SJSA1 (cell line): Measurements from ENCODE around the gene JOSD1. TPM values are rescaled to one million over a fixed set of nuclear protein-coding genes. Genes with fewer than 3 reads are reported as not detected.
A peak's percentile ranks its signal among the peaks of the same experiment; 100 is the strongest.

ENCODE experiments used
- DNase-seq, 2 experiments: peaks; one replicate each; pipeline ENCODE4 v3.0.0-alpha.2; 2015 to 2020; ENCODE audit warnings: low spot score in 2 of 2, low read depth in 1 of 2
- H3K27ac ChIP-seq: fragments of 250-450 bp; sonication (Bioruptor Pico); 2 replicates; pipeline ENCODE4 v1.5.1; 2020; ENCODE audit warnings: mild to moderate bottlenecking, moderate library complexity
- H3K27me3 ChIP-seq: fragments of 250-450 bp; sonication (Bioruptor Pico); replicated peaks from 2 replicates; pipeline ENCODE4 v1.5.1; 2020; ENCODE audit warnings: mild to moderate bottlenecking, moderate library complexity
- H3K36me3 ChIP-seq: fragments of 250-450 bp; sonication (Bioruptor Pico); 2 replicates; pipeline ENCODE4 v1.5.1; 2020; ENCODE audit warnings: mild to moderate bottlenecking
- H3K4me1 ChIP-seq: fragments of 250-450 bp; sonication (Bioruptor Pico); replicated peaks from 2 replicates; pipeline ENCODE4 v1.6.1; 2021; ENCODE audit warnings: mild to moderate bottlenecking
- H3K4me3 ChIP-seq: fragments of 250-450 bp; sonication (Bioruptor Pico); 2 replicates; pipeline ENCODE4 v1.5.1; 2020; ENCODE audit warnings: mild to moderate bottlenecking
- H3K9me3 ChIP-seq: fragments of 250-450 bp; sonication (Bioruptor Pico); replicated peaks from 2 replicates; pipeline ENCODE4 v1.5.1; 2020; ENCODE audit warnings: mild to moderate bottlenecking
- total RNA-seq: library from RNA; depleted of rRNA; stranded (reverse); fragments of >200 nt; shearing (Covaris generic); gene quantifications from 2 replicates; pipeline ENCODE4 v1.2.3, GENCODE V29; 2014; rRNA removed

Gene JOSD1
- 53.5 and 67.0 TPM in 2 replicates for total RNA-seq

DNA sequence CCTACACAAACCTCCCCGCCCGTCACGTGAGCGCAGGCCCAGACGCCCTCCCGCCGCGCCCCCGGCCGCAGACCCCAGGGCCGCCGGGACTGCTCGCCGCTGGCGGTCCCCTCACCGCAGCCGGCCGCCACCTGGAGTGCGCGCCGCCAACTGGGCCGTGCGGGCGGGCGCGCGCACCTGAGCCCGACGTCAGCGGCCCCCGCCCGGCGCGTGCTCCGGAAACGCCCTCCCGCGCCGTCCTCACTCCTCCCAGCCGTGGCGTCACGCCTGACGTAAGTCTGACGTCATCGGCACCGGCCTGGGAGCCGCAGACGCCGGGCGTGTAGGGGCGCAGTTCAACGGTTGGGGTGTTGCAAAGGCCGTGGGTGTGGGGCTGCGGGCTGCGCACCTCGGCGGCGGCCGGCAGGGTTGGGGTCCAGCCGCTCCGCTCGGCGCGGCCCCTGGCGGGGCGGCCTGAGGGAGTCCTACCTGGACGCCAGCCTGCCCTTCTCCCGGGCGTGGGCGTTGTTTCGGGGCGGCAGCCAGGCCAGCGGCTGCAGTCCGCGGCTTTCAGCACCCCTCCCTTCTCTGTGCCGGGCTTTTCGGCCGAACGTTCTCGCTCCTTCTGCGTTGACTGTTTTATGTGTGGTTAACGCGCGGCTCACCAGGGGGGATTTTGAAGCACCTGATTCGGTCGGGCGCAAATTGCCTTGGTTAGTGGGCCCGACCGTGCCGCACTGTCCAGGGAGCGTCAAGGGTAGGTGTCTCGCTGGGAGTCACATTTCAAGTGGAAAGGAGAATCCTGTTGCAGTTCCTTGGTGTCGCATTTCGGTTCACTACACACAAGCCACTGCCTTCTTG is at the start of gene JOSD1:
Gene JOSD1, minus strand, starts transcription at position 155 of the 840 bp plus-strand sequence. CDS start 956 bp downstream, outside the sequence.
- peak within 1 kb of the TSS; percentile 97 for H3K4me3 ChIP-seq
- H3K36me3 ChIP-seq, result peaks cover 34% of the 10 kb centered on the region
- no peaks in the 10 kb centered on the region for H3K27me3 ChIP-seq
- H3K9me3 ChIP-seq, result peaks cover 6% of the 10 kb centered on the region; the same call in 1 of the 2 replicates
- H3K27ac ChIP-seq, result peak within 1 kb of the TSS; percentile 93
- H3K4me1 ChIP-seq, result peaks cover 54% of the 10 kb centered on the region
- DNase-seq, result peak; percentile 93 to 94

DNA sequence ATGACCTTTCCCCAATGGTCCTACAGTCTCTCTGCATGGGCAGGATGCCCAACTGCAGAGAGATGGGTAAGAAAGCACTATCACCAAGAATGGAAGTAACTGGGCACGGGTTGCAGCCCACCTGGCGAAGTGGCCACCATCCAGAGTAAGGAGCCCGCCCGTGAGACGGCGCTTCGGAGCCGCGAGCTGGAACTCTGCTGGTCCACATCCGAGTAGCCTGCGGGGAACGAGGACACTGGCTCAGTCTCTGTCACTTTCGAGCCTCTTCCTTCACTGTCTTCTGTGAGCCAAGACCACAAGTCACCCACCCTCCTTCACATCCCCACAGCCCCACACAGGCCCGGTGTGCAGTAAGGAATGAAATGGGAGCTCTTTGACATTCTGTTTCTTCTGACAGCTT is 49.4 kb upstream of the JOSD1 start:
- H3K9me3 ChIP-seq, result no peaks in the 10 kb centered on the region

DNA sequence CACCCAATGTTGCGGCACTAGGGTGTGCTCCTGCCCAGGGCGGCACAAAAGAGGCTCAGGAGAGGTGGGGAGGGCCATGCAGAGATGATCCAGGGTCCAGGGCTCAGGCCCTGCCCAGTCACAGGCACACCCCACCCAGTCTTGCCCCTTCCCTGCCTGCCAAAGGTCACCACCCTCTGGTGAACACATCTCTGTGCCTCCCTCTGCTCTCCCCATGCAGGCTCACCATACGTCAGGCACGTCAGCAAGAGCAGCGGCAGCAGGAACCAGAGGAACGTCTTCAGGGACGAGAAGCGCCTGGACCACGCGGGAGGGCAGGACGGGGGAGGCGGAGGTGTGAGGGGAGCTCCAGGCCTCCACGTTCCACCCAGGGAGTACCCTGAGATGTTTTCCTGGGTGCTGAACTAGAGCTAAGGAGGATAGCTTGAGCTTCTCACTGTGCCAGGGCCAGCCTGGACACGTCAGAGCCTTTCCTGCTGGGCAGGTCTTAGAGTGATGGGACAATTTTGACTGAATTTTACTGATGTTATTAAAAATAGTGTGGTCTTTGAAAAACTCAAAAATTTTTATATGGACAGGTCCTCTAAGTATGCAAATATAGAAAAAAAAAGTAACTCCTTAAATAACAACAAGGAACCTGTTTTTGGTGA is 47.9 kb upstream of the JOSD1 start:
- no peak overlapping the region for H3K4me3 ChIP-seq
- no peaks in the 10 kb centered on the region for H3K27me3 ChIP-seq
- no peak for DNase-seq
- H3K9me3 ChIP-seq, result no peaks in the 10 kb centered on the region
- H3K27ac ChIP-seq, result no peak overlapping the region
- no peaks in the 10 kb centered on the region; the same call in 1 of the 2 replicates for H3K4me1 ChIP-seq
- H3K36me3 ChIP-seq, result peaks cover 98% of the 10 kb centered on the region

More for the DNA sequence above, 49.4 kb upstream of the JOSD1 start:
- Histone ChIP-seq H3K4me1 (peaks cover 10% of the 10 kb centered on the region), H3K36me3 (peaks cover 92% of the 10 kb centered on the region), H3K27ac (no peak overlapping the region), H3K27me3 (no peaks in the 10 kb centered on the region), H3K4me3 (no peak overlapping the region)
- no peak for DNase-seq

DNA sequence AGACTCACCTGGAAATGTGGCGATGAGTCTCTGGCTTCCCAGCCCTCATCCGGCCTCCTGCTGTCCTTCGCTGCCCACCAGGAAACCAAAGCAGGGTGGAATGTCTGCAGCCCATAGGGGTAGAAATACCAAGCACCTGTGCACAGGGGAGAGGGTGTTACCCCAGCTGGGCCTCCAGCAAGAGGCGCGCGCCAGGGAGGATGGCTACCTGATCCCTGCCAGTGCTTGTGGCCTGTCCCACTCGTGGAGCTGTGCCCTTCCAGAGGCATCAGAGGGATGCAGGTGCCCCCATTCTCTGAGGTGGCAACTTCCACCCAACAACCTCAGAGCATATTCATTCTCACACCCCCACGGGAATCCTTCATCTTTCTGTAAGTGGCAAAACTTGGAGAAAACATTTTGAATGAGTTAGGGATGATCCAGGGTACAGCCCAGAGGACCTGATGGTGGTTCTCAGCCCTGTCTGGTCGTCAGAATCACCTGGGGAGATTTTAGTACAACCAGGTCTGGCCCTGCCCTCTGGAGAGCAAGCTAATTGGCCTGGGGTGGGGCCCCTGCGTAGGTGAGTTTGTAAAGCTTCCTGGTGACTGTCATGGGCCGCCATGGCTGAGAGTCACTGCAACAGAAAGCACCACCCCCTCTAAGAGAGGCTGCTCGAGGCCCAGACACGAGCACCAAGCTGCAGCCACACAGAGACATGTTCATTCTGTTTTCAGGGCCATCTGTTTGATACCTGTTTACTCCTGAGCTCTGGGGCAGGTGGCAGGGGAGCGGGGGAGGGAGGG is 45.1 kb upstream of the JOSD1 start:
- Histone ChIP-seq H3K4me3 (no peak overlapping the region), H3K36me3 (peaks cover 99% of the 10 kb centered on the region), H3K4me1 (no peaks in the 10 kb centered on the region), H3K27me3 (no peaks in the 10 kb centered on the region), H3K9me3 (no peaks in the 10 kb centered on the region), H3K27ac (no peak overlapping the region)
- DNase-seq, result no peak

GRCh38 chr22:38744981-38745380 is 44.2 kb upstream of the JOSD1 start:
- H3K27ac ChIP-seq, result no peak overlapping the region
- H3K9me3 ChIP-seq, result no peaks in the 10 kb centered on the region
- no peaks in the 10 kb centered on the region for H3K27me3 ChIP-seq
- DNase-seq, result no peak
- no peak overlapping the region for H3K4me3 ChIP-seq
- peaks cover 99% of the 10 kb centered on the region for H3K36me3 ChIP-seq
- no peaks in the 10 kb centered on the region for H3K4me1 ChIP-seq

GRCh38 chr22:38742176-38742942 is 41.6 kb upstream of the JOSD1 start:
- H3K27me3 ChIP-seq, result no peaks in the 10 kb centered on the region
- no peak overlapping the region for H3K27ac ChIP-seq
- no peaks in the 10 kb centered on the region for H3K9me3 ChIP-seq
- no peak overlapping the region for H3K4me3 ChIP-seq
- no peaks in the 10 kb centered on the region for H3K4me1 ChIP-seq
- no peak for DNase-seq
- peaks cover 99% of the 10 kb centered on the region for H3K36me3 ChIP-seq

- Histone ChIP-seq H3K36me3 (peaks cover 99% of the 10 kb centered on the region), H3K27ac (no peak overlapping the region), H3K27me3 (no peaks in the 10 kb centered on the region), H3K4me1 (no peaks in the 10 kb centered on the region), H3K9me3 (no peaks in the 10 kb centered on the region), H3K4me3 (no peak overlapping the region)
- DNase-seq, result no peak
Measured at GRCh38 chr22:38741576-38741975, 40.8 kb upstream of the JOSD1 start.

- Histone ChIP-seq H3K27ac (no peak overlapping the region), H3K36me3 (peaks cover 99% of the 10 kb centered on the region), H3K27me3 (no peaks in the 10 kb centered on the region), H3K4me1 (no peaks in the 10 kb centered on the region), H3K9me3 (no peaks in the 10 kb centered on the region), H3K4me3 (no peak overlapping the region)
- no peak for DNase-seq
Measured at GRCh38 chr22:38741166-38741565, 40.4 kb upstream of the JOSD1 start.

DNA sequence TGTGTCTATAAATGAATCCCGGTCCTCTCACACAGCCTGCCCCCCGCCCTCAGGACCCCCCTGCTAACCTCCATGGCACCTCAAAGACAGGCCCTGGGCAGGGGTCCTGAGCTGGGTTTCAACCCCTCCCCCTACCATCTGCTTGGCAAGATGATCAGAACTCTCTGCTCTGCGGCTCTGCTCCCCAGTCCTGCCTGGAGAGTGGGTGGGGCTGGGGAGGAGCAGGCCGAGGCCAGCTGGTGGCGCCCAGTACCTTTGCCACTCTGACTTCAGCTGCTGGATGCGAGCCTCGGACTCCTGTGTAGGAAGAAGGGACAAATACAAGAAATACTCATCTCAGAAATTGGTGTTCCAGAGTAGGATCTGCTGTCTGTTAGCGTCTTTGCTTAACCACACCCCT is 40.0 kb upstream of the JOSD1 start:
- DNase-seq, result no peak
- H3K27me3 ChIP-seq, result no peaks in the 10 kb centered on the region
- peaks cover 99% of the 10 kb centered on the region for H3K36me3 ChIP-seq
- no peak overlapping the region for H3K4me3 ChIP-seq
- no peak overlapping the region for H3K27ac ChIP-seq
- H3K4me1 ChIP-seq, result no peaks in the 10 kb centered on the region
- no peaks in the 10 kb centered on the region for H3K9me3 ChIP-seq

- H3K9me3 ChIP-seq, result no peaks in the 10 kb centered on the region
- H3K4me3 ChIP-seq, result no peak overlapping the region
- no peaks in the 10 kb centered on the region for H3K27me3 ChIP-seq
- no peak overlapping the region for H3K27ac ChIP-seq
- DNase-seq, result no peak
- no peaks in the 10 kb centered on the region for H3K4me1 ChIP-seq
- H3K36me3 ChIP-seq, result peaks cover 99% of the 10 kb centered on the region
Measured at GRCh38 chr22:38740116-38740723, 39.5 kb upstream of the JOSD1 start.

- peaks cover 99% of the 10 kb centered on the region for H3K36me3 ChIP-seq
- H3K9me3 ChIP-seq, result no peaks in the 10 kb centered on the region
- H3K4me3 ChIP-seq, result no peak overlapping the region
- H3K27me3 ChIP-seq, result no peaks in the 10 kb centered on the region
- H3K4me1 ChIP-seq, result no peaks in the 10 kb centered on the region
- H3K27ac ChIP-seq, result no peak overlapping the region
- DNase-seq, result no peak
Measured at GRCh38 chr22:38739300-38740055, 38.7 kb upstream of the JOSD1 start.

DNA sequence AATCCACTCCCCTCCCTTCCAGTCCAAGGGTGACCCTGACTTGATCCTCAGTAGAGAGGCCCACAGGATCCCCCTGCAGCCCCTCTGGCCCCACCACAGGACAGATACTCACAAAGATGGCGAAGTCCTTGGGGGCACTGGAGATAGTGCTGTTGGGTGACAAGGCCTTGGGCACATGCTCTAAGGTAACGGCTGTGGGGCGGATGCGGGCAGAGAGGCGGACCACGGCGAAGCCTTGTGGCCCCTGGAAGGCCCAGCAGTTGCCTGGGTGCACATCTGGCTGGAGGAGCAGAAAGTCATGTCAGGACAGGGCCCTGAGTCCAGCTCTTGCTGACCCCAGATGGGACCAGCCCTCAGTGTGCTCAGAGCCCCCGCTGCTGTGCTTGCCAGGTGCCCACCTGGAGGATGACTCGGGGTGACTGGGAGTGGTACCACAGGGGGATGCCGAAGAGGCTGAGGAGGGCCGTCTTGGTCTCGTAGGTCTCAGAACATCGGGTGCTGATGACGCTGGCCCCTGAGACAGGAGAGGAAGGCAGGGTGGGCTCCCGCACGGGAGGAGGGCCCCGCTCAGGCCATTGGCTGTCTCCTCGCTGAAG is 37.8 kb upstream of the JOSD1 start:
- H3K36me3 ChIP-seq, result peaks cover 99% of the 10 kb centered on the region
- H3K9me3 ChIP-seq, result no peaks in the 10 kb centered on the region
- DNase-seq, result no peak
- H3K4me1 ChIP-seq, result no peaks in the 10 kb centered on the region
- no peaks in the 10 kb centered on the region for H3K27me3 ChIP-seq
- H3K27ac ChIP-seq, result no peak overlapping the region
- H3K4me3 ChIP-seq, result no peak overlapping the region
